ENCODE data around the gene AZIN2. TPM values are rescaled to one million over a fixed set of nuclear protein-coding genes. Genes with fewer than 3 reads are reported as not detected.

The AZIN2 gene
- total and polyA plus RNA-seq, 2 donors (not counting 3 experiments of a cell fraction or from before 2014, with no cell fraction given) = 0.91 to 1.4 TPM

DNA sequence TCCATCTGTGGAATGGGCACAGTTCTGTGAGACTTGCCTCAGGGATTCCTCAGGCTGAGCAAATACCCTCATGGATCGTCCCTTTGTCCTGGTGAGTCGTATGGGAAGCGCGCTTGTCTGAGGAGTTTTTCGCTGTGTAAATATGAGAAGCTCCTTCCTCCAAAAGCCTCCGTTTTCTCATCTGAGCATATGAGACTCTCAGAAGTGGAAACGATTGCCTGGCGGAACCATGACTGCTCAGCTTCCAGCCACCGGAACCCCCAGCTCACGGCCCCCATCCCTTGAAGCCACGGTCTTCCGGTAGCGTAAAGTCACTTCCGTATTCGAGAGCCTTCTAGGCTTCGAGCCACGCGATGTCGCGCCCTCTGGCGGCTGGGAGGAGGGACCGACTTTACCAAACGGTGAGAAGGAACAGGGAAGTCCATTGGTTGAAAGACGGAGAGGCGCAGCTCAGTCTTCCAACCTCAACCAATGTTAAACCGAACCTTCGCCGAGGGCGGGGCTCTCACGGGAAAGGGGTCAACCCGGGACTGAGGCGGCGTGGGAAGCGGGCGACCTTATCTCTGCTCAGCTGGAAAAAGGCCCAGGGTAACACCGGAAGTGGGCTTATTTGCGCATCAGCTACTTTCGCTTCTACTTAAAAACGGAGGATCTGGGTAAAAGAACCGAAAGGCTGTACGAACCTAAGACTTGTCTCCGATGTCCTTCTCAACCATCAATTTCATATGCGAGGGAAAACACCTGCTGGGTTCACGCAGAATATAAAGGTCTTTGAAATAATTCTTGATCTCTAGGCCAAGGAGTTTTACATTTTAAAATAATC is 46.3 kb downstream of the AZIN2 start:
- Histone ChIP-seq H3K36me3 (ENCODE audit: control insufficient read depth in 2 of 2, extremely low read depth in 1 of 2, insufficient read depth in 2 of 2, low read length in 2 of 2) (no peaks in the 10 kb centered on the region), H3K4me1 (ENCODE audit: control insufficient read depth, extremely low read depth, insufficient read depth, low read length) (peaks cover 10% of the 10 kb centered on the region), H3K27ac (ENCODE audit: insufficient read depth, low read depth, low read length) (peak overlapping the region; percentile 68), H3K4me3 (replicated peaks in 1 of 3; ENCODE audit: insufficient read depth in 1 of 3, low read depth in 1 of 3, low read length in 3 of 3) (peak overlapping the region; percentile 72 to 92 (median 88)), H4K20me1 (replicated peaks; ENCODE audit: control insufficient read depth, extremely low read depth, insufficient read depth, low read length) (no peaks in the 10 kb centered on the region), H3K9me3 (replicated peaks; ENCODE audit: control insufficient read depth, insufficient read depth, low read length) (no peaks in the 10 kb centered on the region), H3K27me3 (ENCODE audit: control insufficient read depth in 2 of 2, insufficient read depth in 2 of 2, low read length in 2 of 2) (peaks cover 0 to 2% of the 10 kb centered on the region in 2 experiments), H3K9ac (replicated peaks; ENCODE audit: extremely low read depth, insufficient read depth, low read length) (peak overlapping the region; percentile 88), H3K9me1 (replicated peaks; ENCODE audit: control insufficient read depth, extremely low read depth, insufficient read depth, low read length) (no peaks in the 10 kb centered on the region), H3K4me2 (ENCODE audit: insufficient read depth, low read length) (peak overlapping the region; percentile 90), H3K79me2 (ENCODE audit: control insufficient read depth, insufficient read depth, low read length) (no peaks in the 10 kb centered on the region), H2AFZ (ENCODE audit: low read depth, low read length) (peak overlapping the region; percentile 93)
- FAIRE-seq (peak; percentile 99), DNase-seq (ENCODE audit: low read depth, low spot score) (peak; percentile 99)
- BruUV-seq (replicated peaks) = no TSS peak
- dilution Hi-C loops (cut with MboI; ENCODE audit: extremely low pct_ligation_motif_present, low sequenced_read_pairs) (no loop called here), intact Hi-C loops (cut with micrococcal nuclease) (loop anchor here (1.0 to 5.0 kb wide), 5 partner anchors 35 to 343 kb away; partner anchors contain the start of genes PHC2 and ZNF362)
- TF ChIP-seq, protein P1, sequence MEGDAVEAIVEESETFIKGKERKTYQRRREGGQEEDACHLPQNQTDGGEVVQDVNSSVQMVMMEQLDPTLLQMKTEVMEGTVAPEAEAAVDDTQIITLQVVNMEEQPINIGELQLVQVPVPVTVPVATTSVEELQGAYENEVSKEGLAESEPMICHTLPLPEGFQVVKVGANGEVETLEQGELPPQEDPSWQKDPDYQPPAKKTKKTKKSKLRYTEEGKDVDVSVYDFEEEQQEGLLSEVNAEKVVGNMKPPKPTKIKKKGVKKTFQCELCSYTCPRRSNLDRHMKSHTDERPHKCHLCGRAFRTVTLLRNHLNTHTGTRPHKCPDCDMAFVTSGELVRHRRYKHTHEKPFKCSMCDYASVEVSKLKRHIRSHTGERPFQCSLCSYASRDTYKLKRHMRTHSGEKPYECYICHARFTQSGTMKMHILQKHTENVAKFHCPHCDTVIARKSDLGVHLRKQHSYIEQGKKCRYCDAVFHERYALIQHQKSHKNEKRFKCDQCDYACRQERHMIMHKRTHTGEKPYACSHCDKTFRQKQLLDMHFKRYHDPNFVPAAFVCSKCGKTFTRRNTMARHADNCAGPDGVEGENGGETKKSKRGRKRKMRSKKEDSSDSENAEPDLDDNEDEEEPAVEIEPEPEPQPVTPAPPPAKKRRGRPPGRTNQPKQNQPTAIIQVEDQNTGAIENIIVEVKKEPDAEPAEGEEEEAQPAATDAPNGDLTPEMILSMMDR (IDR thresholded peaks at IDR 0.05; ENCODE audit: extremely low read depth in 1 of 2, insufficient read depth in 1 of 2, low read depth in 1 of 2, low read length in 2 of 2) = peak; percentile 97 to 99
- peak; percentile 95 for TF ChIP-seq POLR2AphosphoS5 (IDR thresholded peaks at IDR 0.05; ENCODE audit: insufficient read depth, low read depth, low read length)
- peak; percentile 66 for TF ChIP-seq GATA2 (IDR thresholded peaks at IDR 0.05; ENCODE audit: insufficient read depth, insufficient read length, low read depth, low read length)
- TF ChIP-seq FOS (IDR thresholded peaks at IDR 0.05; ENCODE audit: borderline replicate concordance, insufficient read depth, low read length) = no peak
- peak; percentile 96 for TF ChIP-seq POLR2A (IDR thresholded peaks at IDR 0.05; ENCODE audit: low read depth, low read length)
- TF ChIP-seq, protein P2, sequence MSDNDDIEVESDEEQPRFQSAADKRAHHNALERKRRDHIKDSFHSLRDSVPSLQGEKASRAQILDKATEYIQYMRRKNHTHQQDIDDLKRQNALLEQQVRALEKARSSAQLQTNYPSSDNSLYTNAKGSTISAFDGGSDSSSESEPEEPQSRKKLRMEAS (IDR thresholded peaks at IDR 0.05; ENCODE audit: insufficient read depth, insufficient read length) = peak; percentile 76
- CTCF ChIA-PET = interaction anchor here (0.6 to 2.8 kb wide), 31 partner anchors 10 to 486 kb away, joined by 3 to 19 read pairs (median 4); partner anchors contain the start of genes TRIM62 and ZSCAN20
- POLR2A ChIA-PET = interaction anchor here (0.6 to 1.0 kb wide), 3 partner anchors 55 to 1338 kb away, joined by 3 to 6 read pairs (median 4); partner anchors contain the start of genes RNF19B and TRIM62
